ES-I3 (cell line): ENCODE data around the gene RNF212B.
A peak's percentile ranks its signal among the peaks of the same experiment; 100 is the strongest.

Experiments
- H3K36me3 ChIP-seq: 2 replicates; pipeline ENCODE4 v1.6.1; 2013; ENCODE audit warnings: mild to moderate bottlenecking, low read length, control low read depth, moderate library complexity; ENCODE audit not compliant: insufficient read depth
- H3K4me1 ChIP-seq: 2 replicates; pipeline ENCODE4 v1.6.1; 2013; ENCODE audit warnings: mild to moderate bottlenecking, control low read depth, low read length; ENCODE audit not compliant: insufficient read depth
- H3K9ac ChIP-seq: 2 replicates; pipeline ENCODE4 v1.6.1; 2013; ENCODE audit warnings: low read depth, mild to moderate bottlenecking, low read length, moderate library complexity
- H3K9me3 ChIP-seq: 2 replicates; pipeline ENCODE4 v1.6.1; 2013; ENCODE audit warnings: mild to moderate bottlenecking, low read length, moderate library complexity; ENCODE audit not compliant: control insufficient read depth, insufficient read depth

The RNF212B gene

DNA sequence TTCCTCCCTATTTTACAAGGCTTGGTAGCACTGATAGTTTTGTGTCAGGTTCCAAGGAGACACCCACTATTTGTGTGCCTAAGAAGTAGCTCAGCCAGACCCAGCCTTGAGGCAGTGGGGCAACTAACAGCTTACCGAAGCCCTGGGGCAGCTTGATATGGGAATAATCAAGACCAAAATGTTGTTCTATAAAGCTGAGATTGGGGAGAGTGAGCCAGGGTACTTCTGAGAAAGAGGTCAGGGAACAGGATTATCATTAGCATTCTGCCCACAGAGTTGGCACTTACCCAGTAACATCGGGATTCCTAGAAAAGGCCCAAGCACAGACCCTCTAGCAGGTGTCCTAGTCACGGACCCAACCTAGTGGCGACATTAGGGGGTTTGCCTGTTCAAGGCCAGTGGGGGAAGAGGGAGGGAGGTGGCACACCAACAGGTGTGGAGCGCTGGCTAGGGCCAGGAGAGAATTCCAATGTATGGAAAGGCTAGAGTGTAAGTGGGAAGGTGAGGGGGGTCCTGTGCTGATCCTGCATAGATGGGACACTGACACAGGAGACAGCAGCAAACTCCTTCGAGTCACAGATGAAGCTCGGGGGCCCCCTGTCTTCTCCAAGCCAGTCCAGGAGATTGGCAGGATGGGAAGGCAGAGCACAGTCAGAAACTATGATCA is 60.0 kb downstream of the RNF212B start:
- no peak overlapping the region for H3K9ac ChIP-seq
- no peaks in the 10 kb centered on the region; the same call in 1 of the 2 replicates for H3K4me1 ChIP-seq
- no peaks in the 10 kb centered on the region for H3K9me3 ChIP-seq
- no peaks in the 10 kb centered on the region for H3K36me3 ChIP-seq

DNA sequence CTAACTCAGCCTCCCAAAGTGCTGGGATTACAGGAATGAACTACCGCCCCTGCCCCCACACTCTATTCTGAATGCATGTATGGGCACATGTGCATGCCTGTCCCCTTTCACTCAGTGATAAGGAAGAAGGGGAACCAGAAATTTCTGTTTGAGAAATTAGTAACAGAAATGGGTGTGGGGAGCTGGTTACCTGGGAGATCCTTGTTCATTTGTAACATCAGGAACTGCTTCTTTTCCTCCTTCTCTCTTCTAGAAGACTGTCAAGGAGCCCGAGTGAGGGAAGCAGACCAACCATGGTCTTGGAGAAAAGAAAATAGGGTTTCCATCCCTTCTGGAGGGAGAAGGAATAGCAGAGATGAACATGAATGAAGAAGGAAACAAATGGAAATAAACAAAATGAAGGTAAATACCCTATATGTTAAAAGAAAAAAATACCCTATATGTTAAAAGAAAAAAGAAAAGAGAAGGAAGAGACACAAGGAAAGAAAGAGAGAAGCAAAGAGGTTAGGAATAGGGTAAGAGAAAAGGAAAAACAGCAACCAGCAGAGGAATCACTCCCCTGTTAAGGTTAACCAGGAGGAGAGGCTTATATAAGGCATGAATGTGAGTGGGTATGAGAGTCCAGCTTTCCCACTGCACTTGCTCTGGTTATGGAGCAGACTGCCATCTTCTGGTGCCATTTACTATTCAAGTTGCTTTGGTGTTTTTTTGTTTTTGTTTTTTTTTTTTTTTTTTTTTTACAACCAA is 61.6 kb downstream of the RNF212B start:
- Histone ChIP-seq H3K9ac (no peak overlapping the region), H3K4me1 (no peaks in the 10 kb centered on the region; the same call in 1 of the 2 replicates), H3K9me3 (no peaks in the 10 kb centered on the region), H3K36me3 (no peaks in the 10 kb centered on the region)

DNA sequence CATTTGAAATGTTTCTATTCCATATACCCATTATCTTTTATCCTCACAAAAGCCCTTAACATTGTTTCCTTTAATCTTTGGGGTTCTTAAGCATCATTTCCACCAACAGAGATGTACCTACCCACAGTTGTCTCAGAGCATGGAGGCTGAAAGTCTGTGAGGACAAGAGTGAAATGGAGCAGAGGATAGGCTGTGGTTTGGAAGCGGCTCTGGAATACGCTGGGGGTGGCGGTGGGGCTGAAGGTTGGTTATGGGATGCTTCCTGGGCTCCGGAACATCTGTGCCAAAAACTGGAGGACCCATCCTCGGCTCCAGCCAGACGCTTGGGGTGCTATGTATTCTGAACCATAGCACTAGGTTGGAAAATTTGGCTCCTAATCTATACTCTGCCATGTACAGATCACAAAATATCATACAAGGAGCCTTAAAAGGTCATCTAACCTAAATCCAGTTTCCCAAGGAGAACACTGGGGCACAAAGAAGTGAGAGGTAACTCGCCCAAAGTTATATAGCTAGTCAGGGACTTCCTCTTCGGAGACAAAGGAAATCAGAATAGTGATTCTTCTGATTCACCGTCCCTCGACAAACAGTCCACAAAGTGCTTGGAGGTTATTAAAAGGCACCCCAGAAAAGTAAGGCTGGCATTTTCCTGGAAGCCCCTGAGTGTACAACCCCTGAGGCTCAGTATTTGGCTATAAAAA is 62.4 kb downstream of the RNF212B start:
- Histone ChIP-seq H3K9ac (peak overlapping the region; percentile 47; the same call in 1 of the 2 replicates), H3K36me3 (no peaks in the 10 kb centered on the region), H3K9me3 (no peaks in the 10 kb centered on the region), H3K4me1 (no peaks in the 10 kb centered on the region; the same call in 1 of the 2 replicates)

DNA sequence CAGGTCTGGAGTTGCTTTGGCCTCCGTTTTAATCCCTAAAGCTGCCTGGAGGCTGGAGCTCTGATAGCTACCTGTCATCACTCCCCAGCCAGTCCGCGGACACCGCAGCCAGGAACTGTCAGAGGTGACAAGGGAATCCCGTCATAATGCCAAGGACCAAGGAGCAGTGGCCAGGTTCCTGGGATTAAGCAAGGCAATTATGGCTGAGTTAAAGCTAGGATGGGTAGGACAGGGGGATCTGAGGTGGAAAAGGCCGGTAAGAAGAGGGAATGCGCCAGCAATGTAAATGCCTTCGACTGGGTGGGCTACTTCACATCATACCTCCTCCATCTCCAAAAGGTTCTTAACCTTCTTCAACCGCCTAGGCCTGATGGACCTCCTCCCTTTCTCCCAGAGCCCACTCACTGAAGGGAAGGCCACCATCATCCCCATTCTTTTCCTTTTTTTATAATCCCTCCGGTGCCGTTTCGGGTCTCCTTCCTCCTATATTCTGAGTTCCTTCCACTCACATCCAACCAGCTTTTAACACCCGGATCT is 63.0 kb downstream of the RNF212B start:
- Histone ChIP-seq H3K4me1 (no peaks in the 10 kb centered on the region; the same call in 1 of the 2 replicates), H3K9me3 (no peaks in the 10 kb centered on the region), H3K9ac (peak overlapping the region; percentile 47), H3K36me3 (no peaks in the 10 kb centered on the region)

DNA sequence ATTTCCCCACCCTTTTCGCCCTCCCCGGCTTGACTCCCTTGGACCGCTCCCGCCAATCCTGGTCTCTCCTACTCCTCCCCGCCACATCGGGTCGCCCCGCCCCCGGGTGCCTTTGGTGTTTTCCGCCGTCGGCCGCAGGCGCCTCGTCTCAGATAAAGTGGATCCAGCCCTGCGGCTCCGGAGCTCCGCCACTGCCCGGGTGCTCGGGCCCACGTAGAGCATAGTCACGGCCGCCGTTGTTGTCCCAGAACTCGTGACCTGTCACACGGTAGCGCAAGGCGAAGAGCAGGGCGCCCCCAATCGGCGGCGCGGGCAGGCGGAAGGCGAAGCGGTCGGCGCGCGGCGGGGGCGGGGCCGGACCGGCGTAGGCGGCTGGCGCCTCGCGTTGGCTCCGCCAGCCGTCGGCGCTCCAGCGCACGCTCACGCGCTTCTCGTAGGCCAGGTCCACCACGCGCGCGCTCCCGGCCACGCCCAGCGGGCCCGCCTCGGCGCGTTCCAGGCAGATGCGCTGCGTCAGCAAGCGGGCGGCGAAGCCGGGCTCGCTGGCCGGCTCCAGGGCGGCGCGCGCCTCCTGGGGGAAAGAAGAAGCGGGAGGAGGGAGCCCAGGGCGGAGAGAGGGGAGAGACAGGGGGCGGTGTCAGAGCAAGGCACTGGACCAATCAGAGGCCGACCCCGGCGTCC is 63.7 kb downstream of the RNF212B start:
- Histone ChIP-seq H3K9me3 (no peaks in the 10 kb centered on the region), H3K9ac (peak overlapping the region; percentile 74), H3K4me1 (no peaks in the 10 kb centered on the region; the same call in 1 of the 2 replicates), H3K36me3 (no peaks in the 10 kb centered on the region)

DNA sequence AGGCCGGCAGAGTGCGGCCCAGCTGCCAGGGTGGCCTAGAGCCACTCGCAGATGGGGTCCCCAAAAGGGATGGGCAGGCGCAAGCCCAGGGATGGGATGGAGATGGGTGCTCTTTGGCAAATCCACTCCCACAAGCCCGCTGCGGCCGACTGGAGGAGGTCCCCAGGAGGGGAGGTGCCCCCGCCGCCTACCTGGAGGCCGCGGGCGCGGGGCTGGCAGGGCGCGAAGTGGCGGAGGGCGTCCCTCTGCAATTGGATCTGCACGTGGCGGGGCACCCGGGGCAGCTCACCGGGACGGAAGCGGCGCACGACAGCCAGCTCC is 64.2 kb downstream of the RNF212B start:
- H3K9ac ChIP-seq: peak overlapping the region; percentile 74; the same call in 1 of the 2 replicates
- no peaks in the 10 kb centered on the region; the same call in 1 of the 2 replicates for H3K4me1 ChIP-seq
- no peaks in the 10 kb centered on the region for H3K9me3 ChIP-seq
- H3K36me3 ChIP-seq: no peaks in the 10 kb centered on the region

DNA sequence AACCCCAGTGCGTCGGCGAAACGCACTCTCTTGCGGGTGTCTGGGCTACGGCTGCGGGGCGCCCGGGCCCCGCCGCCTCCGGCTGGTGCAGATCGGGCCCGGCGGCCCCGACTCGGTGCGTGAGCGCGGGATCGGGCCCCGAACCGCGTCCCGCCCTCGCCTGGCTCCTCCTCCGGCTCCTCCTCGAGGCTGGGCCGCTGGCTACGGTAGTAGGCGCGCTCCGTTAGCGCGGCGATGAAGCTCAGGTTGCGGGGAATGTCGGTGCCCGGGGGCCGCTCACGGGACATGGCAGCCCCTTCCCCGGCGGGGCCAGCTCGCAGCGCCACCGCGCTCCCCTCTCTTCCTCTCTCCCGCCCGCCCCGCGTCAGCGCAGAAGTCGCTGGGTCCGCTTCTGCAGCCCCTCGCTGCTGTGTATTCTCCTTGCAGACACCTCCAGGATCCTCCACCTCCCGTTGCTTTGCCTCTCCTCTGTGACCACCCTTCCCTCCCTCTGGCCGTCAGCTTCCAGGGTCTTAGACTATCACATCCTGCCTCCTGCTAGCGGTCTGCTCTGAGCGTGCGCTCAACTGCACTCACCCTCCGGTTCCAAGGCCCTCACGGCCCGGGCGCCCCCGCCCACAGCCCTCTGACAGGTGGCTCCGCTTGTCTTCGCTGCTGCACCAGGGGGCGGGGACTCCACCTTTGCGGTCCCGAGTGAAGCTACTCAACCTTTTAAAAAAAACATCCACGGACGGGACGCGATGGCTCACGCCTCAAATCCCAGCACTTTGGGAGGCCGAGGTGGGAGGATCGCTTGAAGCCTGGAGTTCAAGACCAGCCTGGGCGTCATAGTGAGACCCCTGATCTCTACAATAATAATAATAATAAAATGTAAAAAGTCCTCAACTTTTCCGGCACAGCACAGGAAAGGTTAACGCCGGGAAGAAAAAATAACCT is 64.8 kb downstream of the RNF212B start, which contains the start of gene PPP1R3E:
Gene PPP1R3E (minus strand): TSS at position 570 of the 936 bp plus-strand sequence. CDS start 283 bp downstream, at position 287.
- Histone ChIP-seq H3K9ac (peak within 1 kb of the TSS; percentile 74; the same call in 1 of the 2 replicates), H3K9me3 (no peaks in the 10 kb centered on the region), H3K36me3 (no peaks in the 10 kb centered on the region), H3K4me1 (no peaks in the 10 kb centered on the region; the same call in 1 of the 2 replicates)

DNA sequence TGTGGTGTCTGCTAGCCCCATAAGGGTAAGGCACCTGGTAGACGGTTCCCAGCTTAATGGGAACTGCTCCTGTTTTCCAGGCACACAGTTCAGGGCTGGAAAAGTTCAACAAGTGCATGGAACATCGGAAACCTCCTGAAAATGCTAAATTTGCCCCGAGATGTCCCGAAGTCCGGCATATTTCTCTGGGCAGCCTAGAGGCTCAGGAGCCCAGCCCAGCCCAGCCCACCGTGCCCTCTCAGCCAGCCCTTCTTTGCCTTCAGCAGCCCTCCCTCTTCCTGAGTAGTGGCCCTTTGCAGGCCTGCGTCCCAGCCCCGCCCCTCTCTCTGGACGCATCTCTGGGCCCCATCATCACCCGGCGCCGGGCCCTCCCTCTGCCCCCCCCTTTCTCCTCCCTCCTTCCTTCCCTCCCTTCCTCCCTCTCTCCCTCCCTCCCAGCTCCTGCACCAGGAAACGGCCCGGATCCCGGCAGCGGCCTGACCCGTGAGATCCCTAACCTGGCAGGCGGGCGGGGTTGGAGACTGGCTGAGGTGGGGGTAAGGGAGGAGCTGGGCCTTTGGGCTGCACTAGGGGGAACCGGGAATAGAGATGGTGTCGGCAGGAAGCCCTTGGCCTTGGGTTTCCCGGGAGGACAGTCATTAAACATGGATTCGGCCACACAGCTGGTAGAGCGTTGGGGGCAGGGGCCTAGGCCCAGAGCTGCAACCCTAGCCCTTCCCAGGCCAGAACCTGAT is 68.8 kb downstream of the RNF212B start, which contains the start of gene BCL2L2:
Gene BCL2L2 (plus strand): TSS at position 422 of the 734 bp plus-strand sequence. CDS start 935 bp downstream, outside the sequence.
- Histone ChIP-seq H3K9me3 (no peaks in the 10 kb centered on the region), H3K4me1 (no peaks in the 10 kb centered on the region; the same call in 1 of the 2 replicates), H3K9ac (peak within 1 kb of the TSS; percentile 94), H3K36me3 (no peaks in the 10 kb centered on the region)

DNA sequence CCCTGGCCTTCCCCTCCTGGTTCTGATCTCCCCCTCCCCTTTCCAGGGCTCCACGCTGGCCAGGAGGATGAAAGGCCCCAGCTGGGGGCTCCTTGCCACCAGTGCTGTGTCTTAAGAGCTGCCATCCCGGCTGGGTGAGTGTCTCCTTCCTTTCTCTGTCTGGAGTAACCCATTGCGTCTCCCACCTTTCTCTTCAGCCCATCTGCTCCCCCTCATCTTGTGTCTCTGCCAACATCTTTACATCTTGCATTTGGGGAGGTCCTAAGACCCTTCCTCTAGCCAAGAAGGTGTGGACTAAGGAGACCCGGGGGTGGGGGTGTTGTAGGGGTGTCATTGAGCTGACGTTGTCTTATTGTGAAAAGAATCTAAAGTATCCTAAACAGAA is 69.4 kb downstream of the RNF212B start:
- Histone ChIP-seq H3K9ac (peak overlapping the region; percentile 94), H3K36me3 (no peaks in the 10 kb centered on the region), H3K9me3 (no peaks in the 10 kb centered on the region), H3K4me1 (no peaks in the 10 kb centered on the region; the same call in 1 of the 2 replicates)

DNA sequence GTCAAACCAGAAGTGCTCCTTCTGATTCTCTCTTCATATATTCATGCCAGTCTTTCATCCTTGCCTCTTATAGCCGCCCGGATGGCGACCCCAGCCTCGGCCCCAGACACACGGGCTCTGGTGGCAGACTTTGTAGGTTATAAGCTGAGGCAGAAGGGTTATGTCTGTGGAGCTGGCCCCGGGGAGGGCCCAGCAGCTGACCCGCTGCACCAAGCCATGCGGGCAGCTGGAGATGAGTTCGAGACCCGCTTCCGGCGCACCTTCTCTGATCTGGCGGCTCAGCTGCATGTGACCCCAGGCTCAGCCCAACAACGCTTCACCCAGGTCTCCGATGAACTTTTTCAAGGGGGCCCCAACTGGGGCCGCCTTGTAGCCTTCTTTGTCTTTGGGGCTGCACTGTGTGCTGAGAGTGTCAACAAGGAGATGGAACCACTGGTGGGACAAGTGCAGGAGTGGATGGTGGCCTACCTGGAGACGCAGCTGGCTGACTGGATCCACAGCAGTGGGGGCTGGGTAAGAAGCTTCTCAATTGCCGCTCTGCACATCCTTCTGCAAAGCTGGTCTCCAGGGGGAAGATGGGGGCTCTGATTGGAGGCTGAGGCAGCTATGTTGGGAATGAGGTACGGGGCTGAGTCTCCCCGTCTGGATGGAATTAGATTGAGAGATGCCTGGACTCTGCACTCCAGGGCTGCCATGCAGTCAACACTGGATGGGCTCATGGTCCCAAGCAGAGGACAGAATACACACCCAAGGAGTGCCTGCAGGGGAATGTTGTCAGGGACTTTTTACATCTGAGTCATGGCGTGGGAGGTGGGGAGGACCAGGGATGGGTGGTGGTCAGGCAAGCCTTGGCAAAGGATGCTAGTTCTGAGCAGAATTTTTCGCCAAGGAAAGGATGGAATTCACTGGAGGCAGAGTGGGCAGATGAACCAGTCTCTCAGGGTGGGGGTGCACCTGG is 70.2 kb downstream of the RNF212B start:
- no peaks in the 10 kb centered on the region for H3K9me3 ChIP-seq
- no peaks in the 10 kb centered on the region; the same call in 1 of the 2 replicates for H3K4me1 ChIP-seq
- H3K36me3 ChIP-seq: no peaks in the 10 kb centered on the region
- H3K9ac ChIP-seq: peak overlapping the region; percentile 94; the same call in 1 of the 2 replicates

DNA sequence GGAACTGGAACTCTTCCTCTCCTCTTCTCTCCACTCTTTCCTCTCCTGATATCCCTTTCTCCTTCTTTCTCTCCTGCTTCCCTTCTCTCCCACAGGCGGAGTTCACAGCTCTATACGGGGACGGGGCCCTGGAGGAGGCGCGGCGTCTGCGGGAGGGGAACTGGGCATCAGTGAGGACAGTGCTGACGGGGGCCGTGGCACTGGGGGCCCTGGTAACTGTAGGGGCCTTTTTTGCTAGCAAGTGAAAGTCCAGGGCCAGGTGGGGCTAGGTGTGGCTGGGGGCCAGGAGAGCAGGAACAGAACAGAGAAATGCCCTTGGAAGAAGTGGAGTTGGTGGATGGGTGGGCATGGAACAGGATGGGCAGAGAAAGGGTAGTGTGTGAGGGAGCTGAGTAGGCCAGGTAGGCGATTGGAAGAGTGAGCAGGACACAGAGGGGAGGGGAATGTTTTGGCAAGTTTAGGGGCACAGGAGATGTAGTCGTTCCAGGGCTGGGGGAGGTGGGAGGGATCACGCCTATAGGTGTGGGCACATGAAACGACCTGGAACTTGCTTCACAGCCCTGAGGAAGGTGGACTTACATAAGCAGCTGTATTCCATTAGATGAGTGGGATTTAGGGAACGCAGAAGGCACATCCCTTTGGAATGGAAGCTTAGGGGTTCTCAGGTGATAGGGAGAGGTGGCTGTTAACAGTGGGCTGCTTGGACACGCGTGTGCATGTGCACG is 71.1 kb downstream of the RNF212B start:
- no peaks in the 10 kb centered on the region; the same call in 1 of the 2 replicates for H3K4me1 ChIP-seq
- no peaks in the 10 kb centered on the region for H3K9me3 ChIP-seq
- no peaks in the 10 kb centered on the region for H3K36me3 ChIP-seq
- no peak overlapping the region for H3K9ac ChIP-seq
